Ecto neural progenitor cell (in vitro differentiated cells): ENCODE measurements around the gene ZMAT5.

ENCODE experiments used
- DNase-seq: peaks from one replicate; pipeline ENCODE4 v3.0.0-alpha.2; 2018; ENCODE audit warnings: low spot score

The ZMAT5 gene

DNA sequence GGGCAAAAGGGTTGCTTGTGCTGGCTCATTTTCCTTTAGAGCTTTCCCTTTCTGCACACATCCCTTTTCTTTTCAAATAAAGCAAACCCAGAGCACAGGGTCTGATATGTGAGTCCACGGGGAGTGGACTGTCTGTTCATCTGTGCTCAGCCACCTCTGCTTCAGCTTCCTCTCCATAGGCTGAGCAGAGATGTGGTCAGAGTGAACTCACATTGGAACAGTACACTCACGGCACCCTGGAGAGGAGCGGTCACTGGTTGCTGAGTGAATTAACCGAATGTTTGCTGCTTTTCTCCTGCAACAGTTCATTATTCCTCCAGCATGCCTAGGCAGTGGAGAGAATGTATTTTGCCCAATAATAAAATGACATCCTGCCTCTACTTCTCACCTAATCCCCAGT, 83.3 kb downstream of the ZMAT5 start:
- DNase-seq, result no peak
